ENCODE data around the gene PLA2G4C. TPM values are rescaled to one million over a fixed set of nuclear protein-coding genes. Genes with fewer than 3 reads are reported as not detected.
"Not testable (repeated sequence)": the region's sequence is repeated elsewhere in the genome, so short reads cannot be mapped to it uniquely, and the experiment has no call there.

Gene PLA2G4C
- total and polyA plus RNA-seq, 8 donors: 1.4 to 90.2 (median 5.9) TPM

DNA sequence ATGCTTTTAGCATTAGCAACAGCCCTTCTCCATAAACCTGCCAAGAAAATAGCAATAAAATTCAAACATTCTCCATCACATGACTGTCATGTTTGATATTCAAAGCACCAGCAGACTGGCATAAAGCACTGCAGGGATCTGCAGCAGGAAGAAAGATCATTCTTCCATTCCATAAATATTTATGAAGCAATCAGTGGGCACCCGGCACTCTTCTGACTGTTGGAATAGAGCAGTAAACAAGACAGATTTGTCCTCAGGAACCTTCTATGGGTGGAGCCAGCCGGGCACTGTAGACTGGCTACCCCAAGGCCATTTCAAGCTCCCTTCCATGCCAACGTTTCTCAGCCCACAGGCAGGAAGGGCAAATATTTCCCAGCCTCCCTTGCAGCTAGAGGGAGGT lies 25.5 kb downstream of the PLA2G4C start:
- no peak overlapping the region for H3K4me3 ChIP-seq
- TF ChIP-seq EP300 (IDR thresholded peaks at IDR 0.05) (no peak), POLR2A (IDR thresholded peaks at IDR 0.05) (no peak), POLR2AphosphoS5 (IDR thresholded peaks at IDR 0.05) (no peak)
- TF ChIP-seq, protein P1, sequence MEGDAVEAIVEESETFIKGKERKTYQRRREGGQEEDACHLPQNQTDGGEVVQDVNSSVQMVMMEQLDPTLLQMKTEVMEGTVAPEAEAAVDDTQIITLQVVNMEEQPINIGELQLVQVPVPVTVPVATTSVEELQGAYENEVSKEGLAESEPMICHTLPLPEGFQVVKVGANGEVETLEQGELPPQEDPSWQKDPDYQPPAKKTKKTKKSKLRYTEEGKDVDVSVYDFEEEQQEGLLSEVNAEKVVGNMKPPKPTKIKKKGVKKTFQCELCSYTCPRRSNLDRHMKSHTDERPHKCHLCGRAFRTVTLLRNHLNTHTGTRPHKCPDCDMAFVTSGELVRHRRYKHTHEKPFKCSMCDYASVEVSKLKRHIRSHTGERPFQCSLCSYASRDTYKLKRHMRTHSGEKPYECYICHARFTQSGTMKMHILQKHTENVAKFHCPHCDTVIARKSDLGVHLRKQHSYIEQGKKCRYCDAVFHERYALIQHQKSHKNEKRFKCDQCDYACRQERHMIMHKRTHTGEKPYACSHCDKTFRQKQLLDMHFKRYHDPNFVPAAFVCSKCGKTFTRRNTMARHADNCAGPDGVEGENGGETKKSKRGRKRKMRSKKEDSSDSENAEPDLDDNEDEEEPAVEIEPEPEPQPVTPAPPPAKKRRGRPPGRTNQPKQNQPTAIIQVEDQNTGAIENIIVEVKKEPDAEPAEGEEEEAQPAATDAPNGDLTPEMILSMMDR (IDR thresholded peaks at IDR 0.05): no peak
- no peaks in the 10 kb centered on the region for H3K4me1 ChIP-seq
- no peaks in the 10 kb centered on the region for H3K27me3 ChIP-seq
- H3K27ac ChIP-seq: no peak overlapping the region
- WGBS, 5 donors: 41 to 54% (median 49%) methylated on average over 3 of the region's 3 CpGs
- no peaks in the 10 kb centered on the region for H3K9me3 ChIP-seq
- intact Hi-C loops (cut with DNase I; ENCODE audit: low total_unique reads): no loop called here
- no peak for DNase-seq
- no peaks in the 10 kb centered on the region for H3K36me3 ChIP-seq

DNA sequence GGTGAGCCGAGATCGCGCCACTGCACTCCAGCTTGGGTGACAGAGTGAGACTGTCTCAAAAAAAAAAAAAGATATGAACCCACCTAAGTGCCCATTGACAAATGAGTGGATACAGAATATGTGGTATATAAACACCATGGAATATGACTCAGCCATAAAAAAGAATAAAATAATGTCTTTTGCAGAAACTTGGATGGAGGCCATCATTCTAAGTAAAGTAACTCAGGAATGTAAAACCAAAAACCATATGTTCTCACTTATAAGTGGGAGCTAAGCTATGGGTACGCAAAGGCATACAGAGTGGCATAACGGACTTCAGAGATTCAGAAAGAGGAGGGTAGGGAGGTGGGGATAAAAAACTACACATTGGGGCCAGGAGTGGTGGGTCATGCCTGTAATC lies 29.5 kb downstream of the PLA2G4C start:
- no peak for TF ChIP-seq EP300 (IDR thresholded peaks at IDR 0.05)
- TF ChIP-seq, protein P1 (IDR thresholded peaks at IDR 0.05): no peak
- TF ChIP-seq POLR2AphosphoS5 (IDR thresholded peaks at IDR 0.05): no peak
- no peak for TF ChIP-seq POLR2A (IDR thresholded peaks at IDR 0.05)
- no peak overlapping the region for H3K4me3 ChIP-seq
- H3K36me3 ChIP-seq: peaks cover 0 to 15% (median 2%) of the 10 kb centered on the region in 4 donors
- no peaks in the 10 kb centered on the region for H3K9me3 ChIP-seq
- no peak overlapping the region for H3K27ac ChIP-seq
- H3K27me3 ChIP-seq: no peaks in the 10 kb centered on the region
- no peaks in the 10 kb centered on the region for H3K4me1 ChIP-seq
- no peak for DNase-seq
- 86 to 97% (median 94%) methylated on average over 5 of the region's 5 CpGs for WGBS, 5 donors
- intact Hi-C loops (cut with DNase I; ENCODE audit: low total_unique reads): no loop called here

DNA sequence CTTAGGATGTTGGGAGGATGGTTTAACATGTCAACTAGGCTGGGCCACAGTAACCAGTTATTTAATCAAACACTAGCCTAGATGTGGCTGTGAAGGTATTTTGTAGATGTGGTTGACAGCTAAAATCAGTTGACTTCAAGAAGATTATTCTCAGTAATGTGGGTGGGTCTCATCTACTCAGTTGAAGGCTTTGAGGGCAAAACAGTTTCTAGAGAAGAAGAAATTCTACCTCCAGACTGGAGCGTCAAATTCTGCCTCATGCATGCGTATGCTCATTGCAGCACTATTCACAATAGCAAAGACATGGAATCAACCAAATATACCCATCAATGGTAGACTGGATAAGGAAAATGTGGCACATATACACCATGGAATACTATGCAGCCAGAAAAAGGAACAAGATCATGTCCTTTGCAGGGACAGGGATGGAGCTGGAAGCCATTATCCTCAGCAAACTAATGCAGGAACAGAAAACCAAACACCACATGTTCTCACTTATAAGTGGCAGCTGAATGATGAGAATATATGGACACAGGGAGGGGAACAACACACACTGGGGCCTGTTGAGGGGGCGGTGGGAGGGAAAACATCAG lies 40.3 kb downstream of the PLA2G4C start:
- DNase-seq; H3K4me1 ChIP-seq; H3K9me3 ChIP-seq; H3K27me3 ChIP-seq; H3K27ac ChIP-seq; intact Hi-C loops (cut with DNase I; ENCODE audit: low total_unique reads); H3K4me3 ChIP-seq: not testable (repeated sequence)
- H3K36me3 ChIP-seq: peaks cover 0 to 49% (median 10%) of the 10 kb centered on the region in 4 donors
- WGBS, 5 donors: 88 to 97% (median 92%) methylated on average over 3 of the region's 3 CpGs

DNA sequence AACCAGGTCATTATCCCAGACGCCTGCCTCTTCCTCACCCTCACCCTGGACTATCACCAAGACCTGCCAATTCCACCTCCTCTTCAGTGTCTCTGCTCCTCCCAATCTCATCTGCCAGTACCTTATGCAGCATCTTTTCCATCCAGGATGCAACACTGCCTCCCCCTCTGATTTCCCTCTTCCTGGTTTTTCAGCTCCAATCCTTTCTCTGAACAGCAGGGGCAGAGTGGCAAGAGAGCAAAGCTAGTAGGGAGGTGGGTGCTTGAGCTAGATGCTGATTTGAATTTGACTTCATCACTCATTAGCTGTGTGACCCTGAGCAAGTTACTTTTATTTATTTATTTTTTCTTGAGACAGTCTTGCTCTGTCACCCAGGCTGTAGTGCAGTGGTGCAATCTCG lies 41.2 kb downstream of the PLA2G4C start:
- TF ChIP-seq POLR2A (IDR thresholded peaks at IDR 0.05) (no peak), POLR2AphosphoS5 (IDR thresholded peaks at IDR 0.05) (no peak), EP300 (IDR thresholded peaks at IDR 0.05) (no peak)
- TF ChIP-seq, protein P1 (IDR thresholded peaks at IDR 0.05): no peak
- intact Hi-C loops (cut with DNase I; ENCODE audit: low total_unique reads): no loop called here
- Histone ChIP-seq H3K4me1 (no peaks in the 10 kb centered on the region), H3K36me3 (peaks cover 0 to 54% (median 9%) of the 10 kb centered on the region in 4 donors), H3K9me3 (no peaks in the 10 kb centered on the region), H3K27me3 (no peaks in the 10 kb centered on the region), H3K27ac (no peak overlapping the region), H3K4me3 (no peak overlapping the region)
- WGBS, 5 donors: 63 to 84% (median 67%) methylated on average over 2 of the region's 2 CpGs
- no peak for DNase-seq

DNA sequence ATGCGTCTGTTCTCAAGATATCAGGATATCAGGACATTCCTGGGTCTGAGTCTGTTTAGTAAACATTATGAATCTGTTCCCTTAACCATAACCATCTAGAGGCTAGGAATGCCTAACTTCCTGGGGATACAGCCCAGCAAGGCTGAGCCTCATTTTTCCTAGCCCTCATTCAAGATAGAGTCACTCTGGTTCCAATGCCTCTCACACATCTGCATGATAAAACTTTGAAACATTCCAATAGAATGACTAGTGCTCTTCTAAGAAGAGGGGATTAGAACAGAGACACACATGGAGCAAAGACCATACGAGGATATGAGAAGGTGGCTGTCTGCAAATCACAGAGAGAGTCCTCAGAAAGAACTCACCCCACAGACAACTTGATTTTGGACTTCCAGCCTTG lies 46.1 kb downstream of the PLA2G4C start:
- H3K4me3 ChIP-seq: no peak overlapping the region
- H3K9me3 ChIP-seq: no peaks in the 10 kb centered on the region
- H3K4me1 ChIP-seq: no peaks in the 10 kb centered on the region
- DNase-seq: no peak
- H3K27ac ChIP-seq: no peak overlapping the region
- H3K27me3 ChIP-seq: peaks cover 0 to 22% (median 0%) of the 10 kb centered on the region in 3 donors
- H3K36me3 ChIP-seq: peaks cover 0 to 43% (median 0%) of the 10 kb centered on the region in 4 donors
- intact Hi-C loops (cut with DNase I; ENCODE audit: low total_unique reads): no loop called here
- TF ChIP-seq EP300 (IDR thresholded peaks at IDR 0.05): no peak
- TF ChIP-seq POLR2AphosphoS5 (IDR thresholded peaks at IDR 0.05): no peak
- TF ChIP-seq, protein P1 (IDR thresholded peaks at IDR 0.05): no peak
- no peak for TF ChIP-seq POLR2A (IDR thresholded peaks at IDR 0.05)
- 65 to 72% (median 70%) methylated on average over 2 of the region's 2 CpGs for WGBS, 5 donors

Measured in stomach (tissue), 9 donors.